ENCODE measurements around the gene SATB1.

SATB1 gene

DNA sequence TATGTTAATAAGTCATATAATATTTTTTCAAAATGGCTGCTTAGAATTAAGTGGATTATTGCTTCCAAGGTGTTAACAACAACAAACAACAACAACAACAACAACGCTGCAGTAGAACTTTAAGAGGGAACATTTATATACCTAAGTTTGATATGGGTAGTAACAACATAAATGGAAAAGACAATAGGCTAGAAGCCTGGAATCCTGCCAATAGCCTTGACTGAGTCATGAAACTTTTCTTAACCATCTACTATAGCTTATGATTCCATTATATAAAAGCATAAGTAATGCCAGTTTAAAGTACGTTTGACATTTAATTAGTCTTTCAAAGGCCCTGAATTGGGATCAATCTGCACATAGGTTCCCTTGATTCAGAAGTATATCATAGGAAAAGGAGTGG, 31.2 kb downstream of the SATB1 start:
- no peaks in the 10 kb centered on the region for H3K36me3 ChIP-seq (ENCODE audit: control insufficient read depth, insufficient read depth, low read length)
- H3K9ac ChIP-seq (ENCODE audit: low read depth, low read length), result no peak overlapping the region
- H3K27me3 ChIP-seq (ENCODE audit: control insufficient read depth, insufficient read depth, low read length), result no peaks in the 10 kb centered on the region
- H3K4me1 ChIP-seq (ENCODE audit: control insufficient read depth, insufficient read depth, low read length), result no peaks in the 10 kb centered on the region
- H3K4me3 ChIP-seq (ENCODE audit: low read depth, low read length), result no peak overlapping the region
- no peaks in the 10 kb centered on the region for H3K9me3 ChIP-seq (ENCODE audit: control insufficient read depth, insufficient read depth, low read length)

DNA sequence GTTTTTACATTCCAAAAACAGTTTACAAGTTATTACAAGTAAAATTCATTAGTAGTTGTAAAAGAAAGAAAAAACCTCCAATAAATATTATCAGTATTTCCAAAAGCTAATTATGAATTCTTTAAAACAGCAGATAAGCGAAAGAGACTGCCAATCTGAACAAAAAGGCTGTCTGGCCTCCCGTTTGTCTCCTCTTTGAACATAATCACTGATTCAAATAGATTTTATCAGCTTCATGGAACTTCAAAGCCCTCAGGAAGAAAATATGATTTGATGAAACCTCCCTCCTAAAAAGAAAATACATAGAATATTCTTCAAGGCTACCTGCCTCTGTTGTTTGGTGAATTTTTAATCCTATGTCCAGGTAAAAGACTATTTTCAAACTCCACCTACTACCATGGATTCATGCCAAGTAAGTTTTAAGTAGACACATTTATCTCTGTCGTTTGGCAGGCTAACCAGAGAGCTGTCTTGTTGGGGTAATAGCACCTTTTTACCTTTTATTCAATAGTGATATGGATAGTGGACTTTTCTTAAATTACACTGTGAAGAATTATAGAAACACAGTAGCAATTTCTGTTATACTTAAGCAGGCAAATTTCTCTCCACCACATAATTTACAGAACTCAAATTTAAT, 35.0 kb downstream of the SATB1 start:
- H3K36me3 ChIP-seq (ENCODE audit: control insufficient read depth, insufficient read depth, low read length), result no peaks in the 10 kb centered on the region
- no peaks in the 10 kb centered on the region for H3K27me3 ChIP-seq (ENCODE audit: control insufficient read depth, insufficient read depth, low read length)
- H3K4me1 ChIP-seq (ENCODE audit: control insufficient read depth, insufficient read depth, low read length), result peaks cover 4% of the 10 kb centered on the region
- no peak overlapping the region for H3K9ac ChIP-seq (ENCODE audit: low read depth, low read length)
- no peak overlapping the region for H3K4me3 ChIP-seq (ENCODE audit: low read depth, low read length)
- H3K9me3 ChIP-seq (ENCODE audit: control insufficient read depth, insufficient read depth, low read length), result no peaks in the 10 kb centered on the region

DNA sequence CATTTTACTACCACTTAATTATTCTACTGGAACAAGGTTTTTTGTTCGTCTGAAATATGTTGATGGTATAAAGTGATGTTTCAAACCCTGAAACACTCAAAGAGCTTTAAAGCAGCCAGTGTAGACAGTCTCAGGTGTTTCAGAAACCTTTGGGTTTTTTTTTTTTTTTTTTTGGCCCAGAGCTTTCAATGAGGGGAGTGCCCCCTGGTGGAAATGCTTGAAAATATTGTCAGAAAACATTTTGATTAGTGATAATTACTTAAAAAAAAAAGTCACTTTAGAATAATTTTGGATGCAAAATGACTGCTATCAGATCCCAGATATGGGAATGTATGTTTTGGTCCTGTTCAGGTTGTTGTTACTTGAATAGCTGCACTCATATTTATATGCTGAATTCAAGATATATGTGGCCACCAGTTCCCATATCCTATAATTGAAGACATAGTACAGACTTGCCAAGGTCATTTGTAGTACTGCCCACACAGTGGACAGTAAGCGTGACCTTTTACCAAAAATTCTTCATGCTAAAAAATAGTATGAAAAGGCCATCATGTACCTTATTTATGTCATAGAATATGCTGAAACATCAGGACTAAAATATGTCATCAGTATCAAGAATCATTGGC, 35.9 kb downstream of the SATB1 start:
- H3K36me3 ChIP-seq (ENCODE audit: control insufficient read depth, insufficient read depth, low read length), result no peaks in the 10 kb centered on the region
- no peak overlapping the region for H3K4me3 ChIP-seq (ENCODE audit: low read depth, low read length)
- no peaks in the 10 kb centered on the region for H3K9me3 ChIP-seq (ENCODE audit: control insufficient read depth, insufficient read depth, low read length)

DNA sequence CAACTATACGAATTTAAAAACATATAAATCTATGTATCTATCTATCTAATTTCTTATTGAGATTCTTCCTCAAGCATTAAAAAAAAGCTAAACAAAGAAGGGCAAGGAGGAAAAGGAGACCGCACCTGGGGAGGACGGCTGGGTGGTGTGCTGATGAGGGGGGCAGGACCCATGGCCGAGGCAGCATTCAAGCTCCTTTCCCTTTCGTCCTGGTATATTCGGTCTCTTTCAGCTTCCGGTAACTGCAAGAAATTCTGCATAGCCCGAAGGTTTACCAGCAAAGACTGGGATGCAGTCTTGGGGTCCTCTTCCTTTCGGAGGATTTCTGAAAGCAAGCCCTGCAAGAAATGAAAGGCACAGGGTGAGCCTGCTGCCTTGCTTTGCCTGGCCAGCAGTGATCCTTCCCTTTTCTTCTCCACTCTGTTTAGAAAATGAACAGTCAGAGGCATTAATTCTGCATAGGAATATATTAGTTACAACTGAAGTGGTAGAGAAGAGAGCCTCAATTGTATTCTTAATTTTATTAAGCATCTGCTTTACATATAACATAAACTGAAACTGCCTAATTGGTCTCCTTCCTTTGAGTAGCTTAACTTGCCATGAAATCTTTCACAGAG, 38.8 kb downstream of the SATB1 start:
- Histone ChIP-seq H3K36me3 (ENCODE audit: control insufficient read depth, insufficient read depth, low read length) (no peaks in the 10 kb centered on the region), H3K9me3 (ENCODE audit: control insufficient read depth, insufficient read depth, low read length) (no peaks in the 10 kb centered on the region), H3K4me3 (ENCODE audit: low read depth, low read length) (no peak overlapping the region), H3K9ac (ENCODE audit: low read depth, low read length) (no peak overlapping the region), H3K27me3 (ENCODE audit: control insufficient read depth, insufficient read depth, low read length) (no peaks in the 10 kb centered on the region), H3K4me1 (ENCODE audit: control insufficient read depth, insufficient read depth, low read length) (peaks cover 4% of the 10 kb centered on the region)

More for the DNA sequence above, 35.9 kb downstream of the SATB1 start:
- Histone ChIP-seq H3K4me1 (ENCODE audit: control insufficient read depth, insufficient read depth, low read length) (peaks cover 4% of the 10 kb centered on the region), H3K27me3 (ENCODE audit: control insufficient read depth, insufficient read depth, low read length) (no peaks in the 10 kb centered on the region), H3K9ac (ENCODE audit: low read depth, low read length) (no peak overlapping the region)

DNA sequence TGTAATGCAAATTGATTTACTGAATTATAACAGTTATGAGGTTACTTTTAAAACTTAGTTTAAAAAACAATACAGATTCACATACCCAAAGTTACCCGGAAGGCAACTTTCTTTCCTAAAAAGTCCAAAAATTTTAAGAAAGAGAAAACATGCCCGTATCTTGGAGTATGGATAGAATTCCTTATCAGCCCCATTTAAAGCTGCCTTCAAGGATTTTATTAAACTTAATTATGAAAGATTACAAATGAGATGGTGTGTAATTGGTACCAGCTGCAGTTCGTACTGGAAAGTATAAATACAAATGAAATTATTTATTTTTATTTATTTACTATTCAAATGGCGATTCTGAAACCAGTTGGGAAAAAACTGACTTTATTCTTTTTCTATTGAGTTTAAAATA, 39.4 kb downstream of the SATB1 start:
- Histone ChIP-seq H3K27me3 (ENCODE audit: control insufficient read depth, insufficient read depth, low read length) (no peaks in the 10 kb centered on the region), H3K9me3 (ENCODE audit: control insufficient read depth, insufficient read depth, low read length) (no peaks in the 10 kb centered on the region), H3K36me3 (ENCODE audit: control insufficient read depth, insufficient read depth, low read length) (no peaks in the 10 kb centered on the region), H3K9ac (ENCODE audit: low read depth, low read length) (no peak overlapping the region), H3K4me3 (ENCODE audit: low read depth, low read length) (no peak overlapping the region), H3K4me1 (ENCODE audit: control insufficient read depth, insufficient read depth, low read length) (peaks cover 4% of the 10 kb centered on the region)

DNA sequence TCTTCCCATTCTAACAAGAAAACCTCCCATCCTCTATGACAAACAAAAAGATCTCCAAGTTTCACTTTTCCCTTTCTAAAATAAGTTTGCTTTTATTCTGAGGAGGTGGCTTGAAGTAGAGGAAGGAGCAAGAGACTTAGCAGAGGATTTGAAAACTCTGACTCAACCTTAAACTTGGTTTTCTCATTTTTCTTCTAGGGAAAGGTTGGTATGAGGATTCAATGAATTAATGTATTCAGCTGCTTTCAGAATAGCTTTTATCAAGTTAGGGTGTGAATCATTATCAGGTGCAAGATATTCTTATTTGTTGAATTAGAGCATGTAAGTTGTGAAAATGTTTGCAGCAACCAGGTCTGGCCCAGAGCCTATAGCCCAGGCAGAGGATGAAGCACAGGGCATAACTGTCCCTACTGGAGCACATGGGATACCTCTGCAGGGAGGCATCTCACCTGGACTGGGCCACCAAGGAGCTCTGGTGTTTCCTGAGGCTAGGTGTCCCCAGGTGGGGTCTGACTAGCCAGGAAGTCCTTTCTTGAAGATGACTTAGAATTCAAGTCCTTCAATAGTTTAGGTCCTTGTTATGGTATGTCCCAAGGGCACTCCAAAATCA, 42.3 kb downstream of the SATB1 start:
- Histone ChIP-seq H3K9me3 (ENCODE audit: control insufficient read depth, insufficient read depth, low read length) (no peaks in the 10 kb centered on the region), H3K4me3 (ENCODE audit: low read depth, low read length) (no peak overlapping the region), H3K4me1 (ENCODE audit: control insufficient read depth, insufficient read depth, low read length) (peaks cover 6% of the 10 kb centered on the region), H3K36me3 (ENCODE audit: control insufficient read depth, insufficient read depth, low read length) (no peaks in the 10 kb centered on the region), H3K9ac (ENCODE audit: low read depth, low read length) (no peak overlapping the region), H3K27me3 (ENCODE audit: control insufficient read depth, insufficient read depth, low read length) (no peaks in the 10 kb centered on the region)

DNA sequence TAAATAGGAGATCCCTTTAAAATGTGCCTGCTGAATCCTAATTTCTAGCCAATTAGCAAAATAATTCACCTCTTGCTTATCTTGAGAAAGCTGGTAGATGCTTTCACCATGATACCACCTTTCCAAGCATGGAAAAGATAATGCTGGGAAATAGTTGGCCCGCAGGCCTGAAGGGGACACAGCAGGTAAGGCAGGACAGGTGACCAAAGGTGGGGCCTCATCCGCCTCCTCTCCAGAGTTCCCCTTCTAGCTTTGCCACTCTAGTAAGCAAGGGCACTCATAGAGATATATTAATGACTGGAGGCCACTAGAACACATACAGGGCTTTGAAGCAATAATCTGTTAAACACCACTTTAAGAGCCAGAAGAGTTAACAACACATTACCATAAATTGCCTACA, 45.5 kb downstream of the SATB1 start:
- H3K36me3 ChIP-seq (ENCODE audit: control insufficient read depth, insufficient read depth, low read length), result no peaks in the 10 kb centered on the region
- peaks cover 2% of the 10 kb centered on the region for H3K4me1 ChIP-seq (ENCODE audit: control insufficient read depth, insufficient read depth, low read length)
- H3K9me3 ChIP-seq (ENCODE audit: control insufficient read depth, insufficient read depth, low read length), result no peaks in the 10 kb centered on the region
- H3K9ac ChIP-seq (ENCODE audit: low read depth, low read length), result no peak overlapping the region
- no peak overlapping the region for H3K4me3 ChIP-seq (ENCODE audit: low read depth, low read length)
- H3K27me3 ChIP-seq (ENCODE audit: control insufficient read depth, insufficient read depth, low read length), result no peaks in the 10 kb centered on the region

DNA sequence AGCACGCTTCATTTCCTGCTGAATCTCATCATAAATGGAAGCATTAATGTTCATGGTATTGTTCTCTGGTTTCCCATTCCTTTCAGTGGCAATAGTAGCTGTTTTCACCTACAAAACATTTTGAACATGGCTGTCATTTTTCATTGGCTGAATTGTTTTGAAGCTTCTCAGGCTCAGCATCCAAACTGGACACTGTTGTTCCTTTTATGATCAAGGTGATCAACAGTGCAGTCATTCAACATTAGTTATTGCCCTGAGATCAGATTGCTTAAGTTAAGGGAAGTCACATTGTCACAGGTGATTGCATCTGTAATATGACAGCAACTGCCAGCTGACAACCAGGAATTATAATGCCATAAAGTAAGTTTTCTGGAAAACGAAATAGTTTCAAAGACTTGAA, 46.9 kb downstream of the SATB1 start:
- no peak overlapping the region for H3K4me3 ChIP-seq (ENCODE audit: low read depth, low read length)
- no peak overlapping the region for H3K9ac ChIP-seq (ENCODE audit: low read depth, low read length)
- H3K9me3 ChIP-seq (ENCODE audit: control insufficient read depth, insufficient read depth, low read length), result no peaks in the 10 kb centered on the region
- H3K4me1 ChIP-seq (ENCODE audit: control insufficient read depth, insufficient read depth, low read length), result peaks cover 6% of the 10 kb centered on the region
- H3K27me3 ChIP-seq (ENCODE audit: control insufficient read depth, insufficient read depth, low read length), result no peaks in the 10 kb centered on the region
- H3K36me3 ChIP-seq (ENCODE audit: control insufficient read depth, insufficient read depth, low read length), result no peaks in the 10 kb centered on the region

DNA sequence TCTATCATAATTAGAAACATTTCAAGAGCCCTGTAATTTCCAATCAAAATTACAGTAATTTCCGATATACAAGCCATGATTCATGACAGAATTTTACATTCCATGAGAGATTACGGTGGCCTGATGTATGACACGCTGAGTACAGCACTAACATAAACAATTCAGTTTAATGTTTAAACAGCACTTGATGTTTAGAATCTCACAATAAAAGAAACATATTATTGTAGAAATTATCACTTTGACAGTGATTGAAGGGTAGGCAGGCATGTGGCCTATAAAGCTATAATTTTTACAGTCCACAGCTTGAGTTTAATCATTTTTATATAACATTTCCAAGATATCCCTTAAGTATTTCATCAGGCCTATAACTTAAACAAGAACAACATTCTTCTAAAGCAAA, 48.5 kb downstream of the SATB1 start:
- no peak overlapping the region for H3K9ac ChIP-seq (ENCODE audit: low read depth, low read length)
- H3K4me1 ChIP-seq (ENCODE audit: control insufficient read depth, insufficient read depth, low read length), result peaks cover 7% of the 10 kb centered on the region
- no peaks in the 10 kb centered on the region for H3K27me3 ChIP-seq (ENCODE audit: control insufficient read depth, insufficient read depth, low read length)
- H3K9me3 ChIP-seq (ENCODE audit: control insufficient read depth, insufficient read depth, low read length), result no peaks in the 10 kb centered on the region
- no peaks in the 10 kb centered on the region for H3K36me3 ChIP-seq (ENCODE audit: control insufficient read depth, insufficient read depth, low read length)
- no peak overlapping the region for H3K4me3 ChIP-seq (ENCODE audit: low read depth, low read length)

DNA sequence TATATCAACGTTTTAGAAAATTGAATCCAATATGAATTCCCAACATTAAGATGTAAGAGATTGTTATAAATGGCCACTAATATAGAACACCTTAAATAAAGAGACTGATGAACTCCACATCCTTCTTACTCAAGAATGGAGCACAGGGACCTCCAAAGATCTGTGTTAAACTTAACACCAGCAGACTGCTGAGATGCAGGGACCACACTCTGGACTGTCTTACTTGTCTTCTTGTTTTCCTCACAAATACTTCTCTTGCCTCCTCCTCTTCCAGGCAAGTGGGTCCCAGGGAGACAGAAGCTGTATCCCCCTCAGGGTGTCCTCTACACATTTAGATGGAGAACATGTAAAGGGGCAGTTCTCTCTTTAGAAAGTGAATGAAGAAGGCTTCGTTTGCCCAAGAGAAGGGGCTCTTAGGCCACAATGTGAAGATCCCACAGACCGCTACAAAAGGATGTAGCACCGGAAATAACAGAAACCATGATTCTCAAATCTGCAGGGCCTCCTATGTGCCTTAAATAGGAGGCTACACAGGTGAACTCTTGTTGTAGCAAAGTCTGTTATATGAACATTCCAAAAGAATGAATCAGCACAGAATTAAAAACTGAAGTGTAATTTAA, 52.2 kb downstream of the SATB1 start:
- Histone ChIP-seq H3K27me3 (ENCODE audit: control insufficient read depth, insufficient read depth, low read length) (no peaks in the 10 kb centered on the region), H3K4me1 (ENCODE audit: control insufficient read depth, insufficient read depth, low read length) (peaks cover 7% of the 10 kb centered on the region), H3K4me3 (ENCODE audit: low read depth, low read length) (no peak overlapping the region), H3K9ac (ENCODE audit: low read depth, low read length) (no peak overlapping the region), H3K36me3 (ENCODE audit: control insufficient read depth, insufficient read depth, low read length) (no peaks in the 10 kb centered on the region), H3K9me3 (ENCODE audit: control insufficient read depth, insufficient read depth, low read length) (no peaks in the 10 kb centered on the region)

DNA sequence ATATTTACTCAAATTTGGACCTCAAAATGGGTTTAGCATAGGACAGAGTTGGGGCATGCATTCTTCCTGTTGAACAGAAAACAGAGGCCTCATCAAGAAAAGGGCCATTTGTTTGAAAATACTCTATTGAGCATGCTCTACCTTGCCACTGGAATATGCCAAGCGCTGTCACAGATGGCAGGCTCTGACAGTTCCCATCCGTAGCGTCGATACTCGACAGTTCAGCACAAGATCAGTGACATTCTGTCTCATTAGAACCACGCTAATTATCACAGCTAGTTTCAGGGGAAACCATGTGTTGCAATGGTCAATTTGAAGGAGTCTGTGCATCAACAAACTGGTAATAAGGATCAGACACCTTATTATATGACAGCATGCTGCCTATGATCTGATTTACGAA, 54.5 kb downstream of the SATB1 start:
- Histone ChIP-seq H3K36me3 (ENCODE audit: control insufficient read depth, insufficient read depth, low read length) (no peaks in the 10 kb centered on the region), H3K9me3 (ENCODE audit: control insufficient read depth, insufficient read depth, low read length) (no peaks in the 10 kb centered on the region), H3K27me3 (ENCODE audit: control insufficient read depth, insufficient read depth, low read length) (no peaks in the 10 kb centered on the region), H3K4me3 (ENCODE audit: low read depth, low read length) (no peak overlapping the region), H3K9ac (ENCODE audit: low read depth, low read length) (no peak overlapping the region), H3K4me1 (ENCODE audit: control insufficient read depth, insufficient read depth, low read length) (peaks cover 7% of the 10 kb centered on the region)
